ENCODE data around the gene CCDC43. TPM values are rescaled to one million over a fixed set of nuclear protein-coding genes. Genes with fewer than 3 reads are reported as not detected.
"Not testable (repeated sequence)": the region's sequence is repeated elsewhere in the genome, so short reads cannot be mapped to it uniquely, and the experiment has no call there.

CCDC43 gene
- total RNA-seq, 1 donor from 2014 or later: 32.8 TPM

GRCh38 chr17:44636562-44636961 is 53.0 kb downstream of the CCDC43 start:
- peak; percentile 68 for TF ChIP-seq CTCF (conservative IDR thresholded peaks at IDR 0.05)
- Mint-ChIP-seq H3K4me1 (no peaks in the 10 kb centered on the region), H3K27ac (ENCODE audit: unreplicated experiment) (no peak overlapping the region), H3K27me3 (ENCODE audit: low read depth) (peaks cover 5% of the 10 kb centered on the region), H3K4me3 (no peak overlapping the region), H3K9me3 (no peaks in the 10 kb centered on the region), H3K36me3 (ENCODE audit: low read depth) (no peaks in the 10 kb centered on the region)
- DNase-seq (ENCODE audit: low read depth, low spot score): no peak

- not testable (repeated sequence) for H3K4me3 Mint-ChIP-seq; H3K27me3 Mint-ChIP-seq (ENCODE audit: low read depth); H3K36me3 Mint-ChIP-seq (ENCODE audit: low read depth); DNase-seq (ENCODE audit: low read depth, low spot score); H3K4me1 Mint-ChIP-seq; H3K27ac Mint-ChIP-seq (ENCODE audit: unreplicated experiment); H3K9me3 Mint-ChIP-seq
Observed at GRCh38 chr17:44634401-44634800, 55.2 kb downstream of the CCDC43 start.

- Mint-ChIP-seq H3K9me3 (no peaks in the 10 kb centered on the region), H3K4me3 (no peak overlapping the region), H3K36me3 (ENCODE audit: low read depth) (no peaks in the 10 kb centered on the region), H3K4me1 (peaks cover 3% of the 10 kb centered on the region), H3K27me3 (ENCODE audit: low read depth) (peaks cover 5% of the 10 kb centered on the region), H3K27ac (ENCODE audit: unreplicated experiment) (no peak overlapping the region)
- DNase-seq (ENCODE audit: low read depth, low spot score): no peak
- no peak for TF ChIP-seq CTCF (conservative IDR thresholded peaks at IDR 0.05)
Observed at GRCh38 chr17:44633998-44634397, 55.6 kb downstream of the CCDC43 start.

GRCh38 chr17:44630703-44631102 is 58.9 kb downstream of the CCDC43 start:
- Mint-ChIP-seq H3K36me3 (ENCODE audit: low read depth) (no peaks in the 10 kb centered on the region), H3K27ac (ENCODE audit: unreplicated experiment) (no peak overlapping the region)

GRCh38 chr17:44629314-44629713 is 60.3 kb downstream of the CCDC43 start:
- DNase-seq (ENCODE audit: low read depth, low spot score): no peak
- no peak overlapping the region for H3K27ac Mint-ChIP-seq (ENCODE audit: unreplicated experiment)

More at GRCh38 chr17:44630703-44631102, 58.9 kb downstream of the CCDC43 start:
- Mint-ChIP-seq H3K9me3 (no peaks in the 10 kb centered on the region), H3K27me3 (ENCODE audit: low read depth) (no peaks in the 10 kb centered on the region), H3K4me1 (peaks cover 23% of the 10 kb centered on the region), H3K4me3 (no peak overlapping the region)
- DNase-seq (ENCODE audit: low read depth, low spot score): no peak
- TF ChIP-seq CTCF (conservative IDR thresholded peaks at IDR 0.05): no peak

More at GRCh38 chr17:44629314-44629713, 60.3 kb downstream of the CCDC43 start:
- Mint-ChIP-seq H3K4me3 (no peak overlapping the region), H3K4me1 (peaks cover 23% of the 10 kb centered on the region), H3K9me3 (no peaks in the 10 kb centered on the region), H3K36me3 (ENCODE audit: low read depth) (no peaks in the 10 kb centered on the region), H3K27me3 (ENCODE audit: low read depth) (no peaks in the 10 kb centered on the region)
- TF ChIP-seq CTCF (conservative IDR thresholded peaks at IDR 0.05): no peak
